MCF 10A (cell line): ENCODE results near the gene PRLH. TPM values are rescaled to one million over a fixed set of nuclear protein-coding genes. Genes with fewer than 3 reads are reported as not detected.

Experiments
- BruUV-seq: library from RNA; stranded (reverse); fragments of 400-500 nt; replicated peaks from 2 replicates; lab custom pipeline; 2021; lab: Mats Ljungman, UMichigan
- CTCF ChIA-PET: fragments of 300-600 bp; sonication (Branson Sonifier 250); formaldehyde crosslinking; extraction: SDS; loops from one replicate; lab custom pipeline; 2021; ENCODE audit warnings: antibody characterized with exemption, inconsistent platforms; lab: Yijun Ruan, JAX
- POLR2A ChIA-PET: fragments of 300-600, 350-650 bp; sonication (Branson Sonifier 250); formaldehyde crosslinking; extraction: SDS; loops from one replicate; lab custom pipeline; 2020; ENCODE audit warnings: antibody characterized with exemption, inconsistent platforms; lab: Yijun Ruan, JAX
- DNase-seq: peaks from one replicate; pipeline ENCODE4 v3.0.0-alpha.2; 2018; ENCODE audit not compliant: unreplicated experiment
- H3K27ac Mint-ChIP-seq: one replicate; pipeline ENCODE4 v1.8.0; 2022; ENCODE audit warnings: mild to moderate bottlenecking, low read depth, mixed read lengths; ENCODE audit not compliant: unreplicated experiment
- H3K27me3 Mint-ChIP-seq: one replicate; pipeline ENCODE4 v1.8.0; 2022; ENCODE audit warnings: mixed read lengths; ENCODE audit not compliant: insufficient read depth, unreplicated experiment
- H3K36me3 Mint-ChIP-seq: one replicate; pipeline ENCODE4 v1.8.0; 2022; ENCODE audit warnings: mild to moderate bottlenecking, moderate library complexity, mixed read lengths; ENCODE audit not compliant: insufficient read depth, unreplicated experiment
- H3K4me1 Mint-ChIP-seq: one replicate; pipeline ENCODE4 v1.8.0; 2022; ENCODE audit warnings: mixed read lengths; ENCODE audit not compliant: insufficient read depth, unreplicated experiment
- H3K4me3 Mint-ChIP-seq: one replicate; pipeline ENCODE4 v1.8.0; 2022; ENCODE audit warnings: mild to moderate bottlenecking, moderate library complexity, mixed read lengths; ENCODE audit not compliant: unreplicated experiment
- H3K9me3 Mint-ChIP-seq: one replicate; pipeline ENCODE4 v1.8.0; 2022; ENCODE audit warnings: mixed read lengths; ENCODE audit not compliant: unreplicated experiment
- intact Hi-C: fragments of 100-400 bp; cut with micrococcal nuclease; formaldehyde crosslinking; loops from 2 replicates; pipeline ENCODE4 v1.14.1; 2022
- total RNA-seq: library from RNA; stranded (reverse); gene quantifications from 2 replicates; pipeline ENCODE4 v1.2.3, GENCODE V29; 2022
- TF ChIP-seq, protein P1 (sequence below): fragments of 200-600 bp; IDR thresholded peaks from one replicate; pipeline ENCODE4 v1.8.0; 2022; ENCODE audit warnings: antibody characterized with exemption, mild to moderate bottlenecking; ENCODE audit not compliant: unreplicated experiment

PRLH gene
- total RNA-seq, 1 experiment from 2014 or later: not detected

GRCh38 chr2:237535385-237536082, 30.8 kb upstream of the PRLH start:
- intact Hi-C loops: no loop called here
- Mint-ChIP-seq H3K36me3 (peaks cover 16% of the 10 kb centered on the region), H3K4me3 (no peak overlapping the region), H3K27ac (no peak overlapping the region), H3K4me1 (peaks cover 5% of the 10 kb centered on the region), H3K27me3 (no peaks in the 10 kb centered on the region), H3K9me3 (no peaks in the 10 kb centered on the region)
- no TSS peak for BruUV-seq
- TF ChIP-seq, protein P1, sequence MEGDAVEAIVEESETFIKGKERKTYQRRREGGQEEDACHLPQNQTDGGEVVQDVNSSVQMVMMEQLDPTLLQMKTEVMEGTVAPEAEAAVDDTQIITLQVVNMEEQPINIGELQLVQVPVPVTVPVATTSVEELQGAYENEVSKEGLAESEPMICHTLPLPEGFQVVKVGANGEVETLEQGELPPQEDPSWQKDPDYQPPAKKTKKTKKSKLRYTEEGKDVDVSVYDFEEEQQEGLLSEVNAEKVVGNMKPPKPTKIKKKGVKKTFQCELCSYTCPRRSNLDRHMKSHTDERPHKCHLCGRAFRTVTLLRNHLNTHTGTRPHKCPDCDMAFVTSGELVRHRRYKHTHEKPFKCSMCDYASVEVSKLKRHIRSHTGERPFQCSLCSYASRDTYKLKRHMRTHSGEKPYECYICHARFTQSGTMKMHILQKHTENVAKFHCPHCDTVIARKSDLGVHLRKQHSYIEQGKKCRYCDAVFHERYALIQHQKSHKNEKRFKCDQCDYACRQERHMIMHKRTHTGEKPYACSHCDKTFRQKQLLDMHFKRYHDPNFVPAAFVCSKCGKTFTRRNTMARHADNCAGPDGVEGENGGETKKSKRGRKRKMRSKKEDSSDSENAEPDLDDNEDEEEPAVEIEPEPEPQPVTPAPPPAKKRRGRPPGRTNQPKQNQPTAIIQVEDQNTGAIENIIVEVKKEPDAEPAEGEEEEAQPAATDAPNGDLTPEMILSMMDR: no peak
- DNase-seq: no peak
- POLR2A ChIA-PET: no interaction called here
- CTCF ChIA-PET: interaction anchor here (0.6 to 2.6 kb wide), 3 partner anchors 22 to 1037 kb away, joined by 3 to 17 read pairs (median 8); no protein-coding TSS in a partner anchor

DNA sequence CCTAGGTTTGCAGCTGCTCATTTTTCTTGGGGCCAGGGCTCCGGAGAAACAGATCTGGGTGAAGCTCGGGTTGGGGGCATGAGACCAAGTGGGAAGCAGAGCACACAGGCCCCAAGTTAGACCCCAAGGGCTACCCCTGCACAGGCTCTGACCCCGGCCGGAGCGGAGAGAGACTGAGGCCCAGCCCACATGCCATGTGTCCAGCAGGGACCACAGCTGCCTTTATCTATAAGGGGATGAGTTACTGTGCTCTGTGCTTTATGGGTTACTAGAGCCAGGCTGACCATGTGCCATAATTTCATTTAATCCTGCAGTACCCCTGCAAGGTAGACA, 30.3 kb upstream of the PRLH start:
- ChIA-PET CTCF (interaction anchor here (0.7 to 2.6 kb wide), 2 partner anchors 23 to 36 kb away, joined by 3 to 17 read pairs; no protein-coding TSS in a partner anchor), POLR2A (no interaction called here)
- H3K36me3 Mint-ChIP-seq: peaks cover 16% of the 10 kb centered on the region
- DNase-seq: no peak
- H3K4me3 Mint-ChIP-seq: no peak overlapping the region
- BruUV-seq: no TSS peak
- intact Hi-C loops: no loop called here
- no peak overlapping the region for H3K27ac Mint-ChIP-seq
- peaks cover 8% of the 10 kb centered on the region for H3K4me1 Mint-ChIP-seq
- no peaks in the 10 kb centered on the region for H3K9me3 Mint-ChIP-seq
- TF ChIP-seq, protein P1: no peak
- no peaks in the 10 kb centered on the region for H3K27me3 Mint-ChIP-seq

GRCh38 chr2:237536617-237537016, 29.8 kb upstream of the PRLH start:
- peaks cover 10% of the 10 kb centered on the region for H3K4me1 Mint-ChIP-seq
- ChIA-PET CTCF (interaction anchor here (2.6 kb wide), 1 partner anchor 36 kb away, joined by 17 read pairs; no protein-coding TSS in a partner anchor), POLR2A (no interaction called here)
- H3K27ac Mint-ChIP-seq: no peak overlapping the region
- no peak for DNase-seq
- TF ChIP-seq, protein P1: no peak
- no peaks in the 10 kb centered on the region for H3K27me3 Mint-ChIP-seq
- no TSS peak for BruUV-seq
- H3K4me3 Mint-ChIP-seq: no peak overlapping the region
- no peaks in the 10 kb centered on the region for H3K9me3 Mint-ChIP-seq
- peaks cover 16% of the 10 kb centered on the region for H3K36me3 Mint-ChIP-seq
- intact Hi-C loops: no loop called here

GRCh38 chr2:237538001-237538720, 28.2 kb upstream of the PRLH start:
- Mint-ChIP-seq H3K9me3 (no peaks in the 10 kb centered on the region), H3K27me3 (no peaks in the 10 kb centered on the region), H3K4me1 (peaks cover 10% of the 10 kb centered on the region), H3K4me3 (no peak overlapping the region), H3K36me3 (peaks cover 5% of the 10 kb centered on the region), H3K27ac (no peak overlapping the region)
- intact Hi-C loops: no loop called here
- TF ChIP-seq, protein P1: no peak
- no peak for DNase-seq
- ChIA-PET CTCF (interaction anchor here (1.3 kb wide), 1 partner anchor 34 kb away, joined by 4 read pairs; no protein-coding TSS in a partner anchor), POLR2A (no interaction called here)
- BruUV-seq: no TSS peak
